SH-SY5Y (cell line): Measurements from ENCODE around the gene PIK3CD.

Source experiments
- GATA2 ChIP-seq: IDR thresholded peaks from 2 replicates; pipeline ENCODE4 v1.6.1; 2011; ENCODE audit warnings: mild to moderate bottlenecking, low read depth, low read length
- GATA3 ChIP-seq: IDR thresholded peaks from 2 replicates; pipeline ENCODE4 v1.6.1; 2011; ENCODE audit warnings: low read depth, mild to moderate bottlenecking, low read length, moderate library complexity

PIK3CD gene

GRCh38 chr1:9651565-9652378, at the start of gene PIK3CD:
TSS of gene PIK3CD (plus strand) at chr1:9651731. CDS start at chr1:9710456, 58,725 bp downstream.
- no peak for TF ChIP-seq GATA2
- TF ChIP-seq GATA3 = no peak

GRCh38 chr1:9601942-9602793, 49.4 kb upstream of the PIK3CD start:
- TF ChIP-seq GATA2 (no peak), GATA3 (no peak)

GRCh38 chr1:9602794-9603167, 48.8 kb upstream of the PIK3CD start:
- TF ChIP-seq GATA3 (no peak), GATA2 (no peak)

DNA sequence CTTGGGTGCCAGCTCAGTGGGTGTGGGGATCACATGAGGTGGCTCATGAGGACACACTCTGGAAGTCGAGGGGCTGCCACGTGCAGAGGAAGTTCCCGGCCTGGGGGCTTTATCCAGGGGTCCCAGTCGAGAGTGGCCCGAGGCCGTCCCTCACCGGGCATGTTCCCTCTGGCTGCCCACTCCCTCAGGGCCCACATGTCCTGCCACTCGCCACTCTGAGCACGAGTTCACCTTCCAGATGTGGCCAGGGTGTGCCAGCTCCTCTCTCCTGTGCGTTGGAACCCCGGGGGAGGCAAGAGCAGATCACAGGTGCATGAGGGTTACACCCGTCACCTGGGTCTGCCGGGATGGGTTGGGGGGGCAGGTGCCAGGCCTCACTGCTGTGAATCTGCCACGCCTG, 48.2 kb upstream of the PIK3CD start:
- TF ChIP-seq GATA2 (no peak), GATA3 (no peak)

DNA sequence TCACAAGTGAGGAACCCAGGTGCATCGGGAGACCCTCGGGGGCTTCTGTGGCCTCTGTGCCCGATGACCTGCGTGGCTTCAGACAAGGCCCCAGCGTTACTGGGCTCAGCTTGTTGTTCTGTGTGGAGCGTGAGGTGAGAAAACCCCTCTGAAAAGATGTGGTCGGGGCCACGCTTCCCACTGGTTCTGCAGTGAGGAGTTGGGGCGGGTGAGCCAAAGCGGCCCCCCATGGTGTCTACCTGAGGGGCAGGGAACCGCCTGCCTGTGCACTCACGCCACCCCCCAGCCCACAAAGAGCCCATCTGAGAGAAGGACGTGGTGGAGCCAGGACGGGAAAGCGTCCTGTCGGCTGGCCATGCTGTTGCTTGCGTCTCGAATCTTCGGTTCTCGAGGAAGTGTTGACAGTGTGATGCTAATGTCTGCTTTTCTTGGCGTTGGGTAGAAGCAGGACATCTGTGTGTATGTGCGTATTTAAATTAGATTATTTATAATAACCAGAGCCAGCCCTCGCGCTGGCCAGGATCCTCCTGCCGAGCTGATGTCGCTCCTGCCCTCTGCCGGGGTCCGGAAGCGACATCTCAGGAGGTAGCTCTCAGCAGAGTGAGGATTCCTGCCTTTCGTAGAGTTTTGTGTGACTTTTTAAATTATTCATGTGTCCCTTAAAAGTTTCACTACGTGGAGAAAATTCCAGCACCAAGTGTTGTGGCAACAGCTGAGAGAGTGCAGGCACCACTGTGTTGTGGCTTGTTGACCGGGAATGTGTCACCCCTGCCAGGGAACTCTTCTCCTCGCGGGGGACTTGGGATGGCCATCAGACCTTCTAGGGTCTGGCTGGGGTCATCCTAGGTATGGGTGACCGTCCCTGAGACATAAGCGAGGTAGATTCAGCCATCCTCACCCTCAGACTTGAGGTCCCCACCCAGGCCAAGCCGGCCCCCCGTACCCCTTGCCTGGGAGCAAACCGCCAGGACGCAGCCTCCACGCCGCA, 47.5 kb upstream of the PIK3CD start:
- TF ChIP-seq GATA2 = no peak
- no peak for TF ChIP-seq GATA3

DNA sequence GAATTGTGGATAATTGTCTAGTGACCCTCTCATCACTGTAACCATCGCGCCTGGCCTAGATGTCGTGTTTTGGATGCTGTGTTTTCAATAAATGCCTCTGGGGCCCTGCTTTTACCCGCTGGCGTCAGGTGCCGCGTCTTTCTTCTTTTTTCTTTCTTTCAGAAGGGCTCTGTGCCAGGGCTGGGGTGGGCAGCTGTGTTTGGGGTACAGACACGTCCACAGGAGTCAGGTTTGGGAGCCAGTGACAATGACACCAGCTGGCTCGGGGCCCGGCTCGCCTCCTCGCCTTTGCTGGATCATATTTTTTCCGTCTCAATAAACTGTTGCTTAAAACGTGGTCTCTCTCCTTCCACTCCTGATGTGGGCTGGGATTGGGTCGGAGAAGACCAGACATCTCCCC, 46.7 kb upstream of the PIK3CD start:
- no peak for TF ChIP-seq GATA2
- TF ChIP-seq GATA3 = no peak

DNA sequence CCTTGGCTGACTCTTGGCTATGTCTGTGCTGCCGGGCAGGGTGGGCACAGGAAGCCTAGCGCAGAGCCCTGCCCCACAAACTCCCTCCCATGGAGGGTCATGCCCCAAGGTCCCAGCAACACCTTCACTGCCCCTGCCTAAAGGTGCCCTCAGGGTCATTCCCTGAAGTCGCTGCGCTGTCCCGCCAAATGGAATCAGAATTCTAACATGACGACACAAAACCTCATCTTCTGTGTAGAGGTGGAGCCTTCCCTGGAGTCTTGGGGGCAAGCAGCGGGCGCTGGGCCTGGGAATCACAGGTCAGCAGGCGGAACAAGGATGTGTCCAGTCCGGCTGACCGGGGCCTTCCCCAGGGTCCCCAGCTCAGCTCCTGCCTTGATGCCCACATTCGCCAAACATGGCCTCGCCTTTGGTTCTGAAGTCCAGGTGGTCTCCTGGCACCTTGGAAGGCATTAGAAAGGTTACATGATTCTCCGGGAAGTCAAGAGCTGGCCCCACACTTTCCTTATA, 45.5 kb upstream of the PIK3CD start:
- TF ChIP-seq GATA2 (no peak), GATA3 (no peak)

DNA sequence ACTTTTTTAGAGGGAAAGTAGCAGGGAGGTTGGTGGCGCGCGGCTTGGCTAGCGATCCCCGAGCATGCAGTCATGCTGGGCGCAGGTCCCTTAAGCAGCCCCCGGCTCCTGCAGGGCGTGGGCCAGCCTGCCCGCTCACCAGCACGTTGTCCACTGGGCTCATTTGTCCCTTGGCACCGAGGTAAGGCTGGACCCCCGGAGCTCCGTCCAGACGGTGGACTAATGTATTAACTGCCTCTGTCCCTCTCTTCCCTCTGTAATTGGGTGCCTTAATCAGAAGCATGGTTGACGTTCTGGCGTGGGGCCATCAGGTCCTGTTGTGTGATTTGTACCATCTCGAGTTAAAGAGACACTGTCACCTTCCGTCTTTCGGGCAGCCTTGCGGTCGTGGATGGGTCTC, 45.1 kb upstream of the PIK3CD start:
- TF ChIP-seq GATA3 = no peak
- no peak for TF ChIP-seq GATA2

DNA sequence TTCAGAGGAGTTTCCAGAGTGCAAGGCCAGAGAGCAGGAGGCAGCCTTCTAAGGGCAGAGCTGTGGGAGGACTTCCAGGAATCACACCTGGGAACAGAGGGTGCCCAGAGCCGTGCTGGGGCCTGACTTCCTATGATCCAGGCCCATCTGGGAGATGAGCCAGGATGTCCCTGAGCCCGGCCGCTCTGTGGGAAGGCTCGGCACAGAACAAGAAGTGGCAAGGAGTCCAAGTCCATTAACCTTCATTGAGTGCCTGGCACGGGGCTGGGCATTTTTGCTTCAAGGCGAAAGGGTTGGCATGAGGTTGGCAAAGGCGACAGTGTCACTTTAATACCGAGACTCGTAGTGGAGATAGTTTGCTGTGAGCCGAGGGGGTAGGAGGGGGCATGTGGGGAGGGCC, 44.6 kb upstream of the PIK3CD start:
- TF ChIP-seq GATA2 (no peak), GATA3 (no peak)

DNA sequence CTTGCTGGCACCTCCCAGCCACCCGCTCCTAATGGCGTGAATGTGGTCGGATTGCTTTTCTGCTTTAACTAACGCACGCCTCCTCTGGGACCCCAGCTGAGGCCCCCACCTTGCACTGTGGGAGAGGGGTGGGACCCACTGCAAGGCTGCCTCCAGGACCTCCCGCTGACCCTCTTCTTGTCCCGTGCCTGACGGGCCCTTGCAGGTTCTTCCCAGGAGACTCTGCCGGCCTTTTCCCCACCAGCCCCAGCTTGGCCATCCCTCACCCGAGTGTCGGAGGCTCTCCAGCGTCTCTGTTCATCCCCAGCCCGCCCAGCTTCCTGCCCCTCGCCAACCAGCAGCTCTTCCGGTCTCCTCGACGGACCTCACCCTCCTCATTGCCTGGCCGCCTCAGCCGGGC, 44.2 kb upstream of the PIK3CD start:
- TF ChIP-seq GATA3 = no peak
- no peak for TF ChIP-seq GATA2

DNA sequence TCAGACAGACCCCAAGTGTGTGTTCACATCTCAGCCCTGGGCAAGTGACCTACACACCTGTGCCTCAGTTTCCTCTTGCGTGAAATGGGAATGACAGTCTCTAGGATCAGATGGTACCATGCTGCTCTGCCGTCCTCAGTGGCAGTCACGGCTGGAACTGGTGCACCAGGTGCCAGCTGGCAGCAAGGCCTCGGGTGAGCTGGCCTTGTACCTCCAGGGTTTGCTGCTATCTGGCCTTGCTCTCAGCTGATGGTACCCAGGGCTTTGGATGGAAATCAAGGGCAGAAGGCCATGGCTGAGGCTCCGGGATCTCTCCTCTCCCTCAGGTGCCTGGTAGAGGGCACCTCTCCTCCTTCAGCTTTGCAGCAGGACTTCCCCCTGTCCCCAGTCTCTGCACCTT, 41.5 kb upstream of the PIK3CD start:
- TF ChIP-seq GATA3 = no peak

- TF ChIP-seq GATA3 = no peak
- no peak for TF ChIP-seq GATA2
Measured at GRCh38 chr1:9610548-9610947, 41.0 kb upstream of the PIK3CD start.

GRCh38 chr1:9611716-9612115, 39.8 kb upstream of the PIK3CD start:
- TF ChIP-seq GATA2 (no peak), GATA3 (no peak)
